COR-L47 (cell line): ENCODE measurements around the gene DTX3L.
A peak's percentile ranks its signal among the peaks of the same experiment; 100 is the strongest.

Experiments
- DNase-seq: peaks from one replicate; lab custom pipeline; 2025; lab: John Stamatoyannopoulos, UW

Gene DTX3L

GRCh38 chr3:122564155-122564912, at the start of gene DTX3L, which contains the start of gene PARP9:
DTX3L (plus strand) TSS chr3:122564338; CDS start chr3:122564427, 89 bp downstream.
PARP9 (minus strand) TSS chr3:122564300; CDS start chr3:122559620, 4,680 bp downstream.
- peak; percentile 72 for DNase-seq

GRCh38 chr3:122515020-122515468, 49.1 kb upstream of the DTX3L start:
- DNase-seq = no peak

GRCh38 chr3:122515870-122516269, 48.3 kb upstream of the DTX3L start:
- DNase-seq = no peak

- no peak for DNase-seq
Measured at GRCh38 chr3:122516846-122517360, 47.2 kb upstream of the DTX3L start.

- DNase-seq = no peak
Measured at GRCh38 chr3:122519693-122520092, 44.4 kb upstream of the DTX3L start.

- no peak for DNase-seq
Measured at GRCh38 chr3:122520861-122521260, 43.3 kb upstream of the DTX3L start.

GRCh38 chr3:122523317-122523716, 40.8 kb upstream of the DTX3L start:
- DNase-seq = no peak

GRCh38 chr3:122530164-122530563, 34.0 kb upstream of the DTX3L start:
- DNase-seq = no peak

- no peak for DNase-seq
Measured at GRCh38 chr3:122533480-122533879, 30.7 kb upstream of the DTX3L start.

GRCh38 chr3:122533931-122534334, 30.2 kb upstream of the DTX3L start:
- no peak for DNase-seq

- DNase-seq = no peak
Measured at GRCh38 chr3:122535964-122536631, 28.0 kb upstream of the DTX3L start.

- no peak for DNase-seq
Measured at GRCh38 chr3:122536632-122537001, 27.5 kb upstream of the DTX3L start.

- DNase-seq = no peak
Measured at GRCh38 chr3:122538956-122539490, 25.1 kb upstream of the DTX3L start.

GRCh38 chr3:122546151-122546550, 18.0 kb upstream of the DTX3L start:
- no peak for DNase-seq

- no peak for DNase-seq
Measured at GRCh38 chr3:122548076-122548475, 16.1 kb upstream of the DTX3L start.

- no peak for DNase-seq
Measured at GRCh38 chr3:122548619-122549018, 15.5 kb upstream of the DTX3L start.

GRCh38 chr3:122553171-122553570, 11.0 kb upstream of the DTX3L start:
- DNase-seq = no peak

- no peak for DNase-seq
Measured at GRCh38 chr3:122555275-122556071, 8.7 kb upstream of the DTX3L start.

- DNase-seq = no peak
Measured at GRCh38 chr3:122557356-122557755, 6.8 kb upstream of the DTX3L start.

GRCh38 chr3:122558605-122559004, 5.5 kb upstream of the DTX3L start:
- DNase-seq = no peak

- no peak for DNase-seq
Measured at GRCh38 chr3:122559906-122560305, 4.2 kb upstream of the DTX3L start.

- peak; percentile 79 for DNase-seq
Measured at GRCh38 chr3:122560680-122561079, 3.5 kb upstream of the DTX3L start.
